ENCODE data around the gene GINS1.

Gene GINS1

GRCh38 chr20:25479638-25480037 is 72.2 kb downstream of the GINS1 start:
- Histone ChIP-seq H3K4me1 (peaks cover 30 to 100% (median 92%) of the 10 kb centered on the region in 10 experiments), H3K27me3 (peaks cover 0 to 23% (median 0%) of the 10 kb centered on the region in 11 experiments; a peak in 5 of 22 replicates), H3K9ac (peak overlapping the region in 1 of 11 experiments; percentile 14; a peak in 1 of 22 replicates), H3K27ac (peak overlapping the region in 1 of 11 experiments; percentile 83; a peak in 1 of 22 replicates), H3K4me2 (peak overlapping the region in 9 of 11 experiments; percentile 18 to 96 (median 93); a peak in 17 of 22 replicates), H4K20me1 (no peaks in the 10 kb centered on the region; a peak in 1 of 22 replicates), H3K9me3 (replicated peaks in 1 of 11) (no peaks in the 10 kb centered on the region), H3K36me3 (no peaks in the 10 kb centered on the region), H3K4me3 (no peak overlapping the region)
- no peak for TF ChIP-seq Cebpa-rat (IDR thresholded peaks at IDR 0.05)

GRCh38 chr20:25480156-25480555 is 72.7 kb downstream of the GINS1 start:
- Histone ChIP-seq H3K9me3 (replicated peaks in 1 of 11) (no peaks in the 10 kb centered on the region), H3K9ac (no peak overlapping the region), H3K27ac (no peak overlapping the region), H4K20me1 (no peaks in the 10 kb centered on the region; a peak in 1 of 22 replicates), H3K4me3 (no peak overlapping the region), H3K36me3 (no peaks in the 10 kb centered on the region), H3K4me2 (peak overlapping the region in 8 of 11 experiments; percentile 83 to 96 (median 94); a peak in 14 of 22 replicates), H3K4me1 (peaks cover 35 to 100% (median 92%) of the 10 kb centered on the region in 10 experiments), H3K27me3 (peaks cover 0 to 23% (median 0%) of the 10 kb centered on the region in 11 experiments; a peak in 5 of 22 replicates)
- TF ChIP-seq Cebpa-rat (IDR thresholded peaks at IDR 0.05): no peak

- Histone ChIP-seq H3K9ac (no peak overlapping the region), H3K9me3 (replicated peaks in 1 of 11) (no peaks in the 10 kb centered on the region), H3K4me2 (peak overlapping the region in 8 of 11 experiments; percentile 52 to 96 (median 88); a peak in 13 of 22 replicates), H3K36me3 (no peaks in the 10 kb centered on the region), H3K4me3 (no peak overlapping the region), H3K27ac (no peak overlapping the region), H4K20me1 (no peaks in the 10 kb centered on the region; a peak in 1 of 22 replicates), H3K4me1 (peaks cover 41 to 100% (median 92%) of the 10 kb centered on the region in 10 experiments), H3K27me3 (peaks cover 0 to 19% (median 0%) of the 10 kb centered on the region in 11 experiments; a peak in 5 of 22 replicates)
- no peak for TF ChIP-seq Cebpa-rat (IDR thresholded peaks at IDR 0.05)
Measured at GRCh38 chr20:25480797-25481196, 73.3 kb downstream of the GINS1 start.

GRCh38 chr20:25481235-25481917 is 73.9 kb downstream of the GINS1 start:
- H3K9me3 ChIP-seq (replicated peaks in 1 of 11): no peaks in the 10 kb centered on the region
- no peak overlapping the region for H3K9ac ChIP-seq
- H3K4me2 ChIP-seq: peak overlapping the region in 6 of 11 experiments; percentile 84 to 96 (median 94); a peak in 12 of 22 replicates
- H3K4me1 ChIP-seq: peaks cover 40 to 100% (median 92%) of the 10 kb centered on the region in 10 experiments
- peaks cover 0 to 13% (median 0%) of the 10 kb centered on the region in 11 experiments; a peak in 5 of 22 replicates for H3K27me3 ChIP-seq
- H3K27ac ChIP-seq: no peak overlapping the region; a peak in 1 of 22 replicates
- H3K36me3 ChIP-seq: no peaks in the 10 kb centered on the region
- H3K4me3 ChIP-seq: no peak overlapping the region
- no peak for TF ChIP-seq Cebpa-rat (IDR thresholded peaks at IDR 0.05)
- no peaks in the 10 kb centered on the region; a peak in 1 of 22 replicates for H4K20me1 ChIP-seq

GRCh38 chr20:25481918-25482253 is 74.4 kb downstream of the GINS1 start:
- H3K36me3 ChIP-seq: no peaks in the 10 kb centered on the region
- H3K4me3 ChIP-seq: no peak overlapping the region
- peaks cover 40 to 100% (median 92%) of the 10 kb centered on the region in 10 experiments for H3K4me1 ChIP-seq
- H3K4me2 ChIP-seq: peak overlapping the region in 5 of 11 experiments; percentile 34 to 96 (median 93); a peak in 9 of 22 replicates
- H3K27ac ChIP-seq: no peak overlapping the region; a peak in 1 of 22 replicates
- H3K27me3 ChIP-seq: peaks cover 0 to 8% (median 0%) of the 10 kb centered on the region in 11 experiments; a peak in 5 of 22 replicates
- H3K9ac ChIP-seq: no peak overlapping the region
- TF ChIP-seq Cebpa-rat (IDR thresholded peaks at IDR 0.05): no peak
- no peaks in the 10 kb centered on the region for H4K20me1 ChIP-seq
- no peaks in the 10 kb centered on the region for H3K9me3 ChIP-seq (replicated peaks in 1 of 11)

- Histone ChIP-seq H4K20me1 (no peaks in the 10 kb centered on the region), H3K4me1 (peaks cover 36 to 99% (median 89%) of the 10 kb centered on the region in 10 experiments), H3K4me3 (no peak overlapping the region), H3K27me3 (no peaks in the 10 kb centered on the region), H3K9ac (peak overlapping the region in 1 of 11 experiments; percentile 44; a peak in 1 of 22 replicates), H3K36me3 (no peaks in the 10 kb centered on the region), H3K4me2 (peak overlapping the region; percentile 59 to 92 (median 81)), H3K9me3 (replicated peaks in 1 of 11) (no peaks in the 10 kb centered on the region), H3K27ac (peak overlapping the region in 2 of 11 experiments; percentile 4 to 41; a peak in 3 of 22 replicates)
- no peak for TF ChIP-seq Cebpa-rat (IDR thresholded peaks at IDR 0.05)
Measured at GRCh38 chr20:25483431-25484132, 76.1 kb downstream of the GINS1 start.

- Histone ChIP-seq H3K4me1 (peaks cover 36 to 99% (median 83%) of the 10 kb centered on the region in 10 experiments), H3K9ac (peak overlapping the region in 5 of 11 experiments; percentile 4 to 44 (median 15); a peak in 3 of 22 replicates), H3K27me3 (no peaks in the 10 kb centered on the region), H3K9me3 (replicated peaks in 1 of 11) (no peaks in the 10 kb centered on the region), H3K27ac (peak overlapping the region in 4 of 11 experiments; percentile 17 to 41 (median 26); a peak in 8 of 22 replicates), H4K20me1 (no peaks in the 10 kb centered on the region), H3K4me3 (peak overlapping the region in 2 of 10 experiments; percentile 3 to 31; a peak in 1 of 20 replicates), H3K36me3 (no peaks in the 10 kb centered on the region), H3K4me2 (peak overlapping the region; percentile 59 to 92 (median 81))
- TF ChIP-seq Cebpa-rat (IDR thresholded peaks at IDR 0.05): 0 out of 22 replicates have a peak, but pooled peaks of 1 of the 11 experiments have one; percentile 28
Measured at GRCh38 chr20:25484224-25484846, 76.9 kb downstream of the GINS1 start.

- H3K9ac ChIP-seq: peak overlapping the region in 5 of 11 experiments; percentile 4 to 44 (median 15); a peak in 3 of 22 replicates
- peak overlapping the region; percentile 59 to 92 (median 81) for H3K4me2 ChIP-seq
- H3K36me3 ChIP-seq: no peaks in the 10 kb centered on the region
- no peaks in the 10 kb centered on the region for H3K27me3 ChIP-seq
- H3K4me1 ChIP-seq: peaks cover 36 to 99% (median 80%) of the 10 kb centered on the region in 10 experiments
- H4K20me1 ChIP-seq: no peaks in the 10 kb centered on the region
- H3K9me3 ChIP-seq (replicated peaks in 1 of 11): no peaks in the 10 kb centered on the region
- no peak for TF ChIP-seq Cebpa-rat (IDR thresholded peaks at IDR 0.05)
- peak overlapping the region in 4 of 11 experiments; percentile 17 to 41 (median 26); a peak in 6 of 22 replicates for H3K27ac ChIP-seq
- H3K4me3 ChIP-seq: peak overlapping the region in 3 of 10 experiments; percentile 3 to 31 (median 6); a peak in 3 of 20 replicates
Measured at GRCh38 chr20:25484911-25485511, 77.5 kb downstream of the GINS1 start.

Measured in BLaER1 treated with 17β-estradiol and CSF1 and Interleukin-3, amounts not matched to agents 10 nM and 100 nM (cell line).